ENCODE measurements around the gene TUBGCP6.

TUBGCP6 gene

GRCh38 chr22:50193621-50194020, 51.2 kb downstream of the TUBGCP6 start:
- Histone ChIP-seq H3K27ac (ENCODE audit: poor library complexity, severe bottlenecking) (no peak overlapping the region), H3K4me1 (ENCODE audit: insufficient read depth, poor library complexity, severe bottlenecking) (peaks cover 21% of the 10 kb centered on the region), H3K4me3 (ENCODE audit: severe bottlenecking) (no peak overlapping the region)

DNA sequence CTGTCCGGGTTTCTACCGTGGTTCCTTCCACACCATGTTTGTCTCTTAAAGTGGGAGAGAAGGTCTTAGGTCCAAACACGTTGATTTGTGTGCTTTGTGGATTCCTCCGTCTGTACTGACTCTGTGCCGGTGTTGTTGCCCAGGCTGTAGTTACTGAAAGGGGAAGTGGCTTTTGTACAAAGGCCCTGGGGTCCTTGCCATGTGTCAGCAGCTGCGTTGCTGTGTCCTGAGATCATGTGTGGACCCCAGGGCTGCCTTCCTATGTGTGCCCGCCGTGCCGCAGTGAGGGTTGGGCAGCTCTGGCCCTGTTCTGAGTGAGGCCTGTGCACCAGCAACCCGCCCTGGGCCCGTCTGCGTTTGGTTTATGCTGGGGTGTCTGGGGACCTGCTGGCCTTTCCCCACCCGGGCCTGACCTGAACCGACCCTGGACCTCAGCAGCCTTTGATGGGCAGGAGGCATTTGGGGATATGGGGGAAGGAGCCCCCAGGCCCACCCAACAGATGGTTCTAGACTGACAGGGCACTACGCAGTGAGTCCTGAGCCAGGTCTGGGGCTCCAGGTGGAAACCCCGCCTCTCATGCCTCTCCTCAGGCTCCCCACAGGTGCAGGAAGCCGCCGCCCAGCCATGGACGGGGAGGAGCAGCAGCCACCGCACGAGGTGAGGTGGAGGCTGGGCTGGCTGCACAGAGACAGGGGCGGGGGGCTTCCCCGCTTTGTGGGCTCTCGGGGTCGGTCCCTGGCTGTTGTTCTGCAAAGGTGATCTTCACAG, 52.2 kb downstream of the TUBGCP6 start:
- DNase-seq (ENCODE audit: low spot score) (no peak), ATAC-seq (ENCODE audit: low read depth) (no peak)
- TF ChIP-seq CTCF (IDR thresholded peaks at IDR 0.05; ENCODE audit: poor library complexity, severe bottlenecking) = no peak
- Histone ChIP-seq H3K4me1 (ENCODE audit: insufficient read depth, poor library complexity, severe bottlenecking) (peaks cover 21% of the 10 kb centered on the region), H3K9me3 (ENCODE audit: severe bottlenecking) (no peaks in the 10 kb centered on the region), H3K4me3 (ENCODE audit: severe bottlenecking) (no peak overlapping the region), H3K27ac (ENCODE audit: poor library complexity, severe bottlenecking) (no peak overlapping the region), H3K36me3 (ENCODE audit: low read depth) (peaks cover 53% of the 10 kb centered on the region), H3K27me3 (ENCODE audit: insufficient read depth, poor library complexity, severe bottlenecking) (no peaks in the 10 kb centered on the region)

More at GRCh38 chr22:50193621-50194020, 51.2 kb downstream of the TUBGCP6 start:
- Histone ChIP-seq H3K9me3 (ENCODE audit: severe bottlenecking) (no peaks in the 10 kb centered on the region), H3K36me3 (ENCODE audit: low read depth) (peaks cover 57% of the 10 kb centered on the region), H3K27me3 (ENCODE audit: insufficient read depth, poor library complexity, severe bottlenecking) (no peaks in the 10 kb centered on the region)
- DNase-seq (ENCODE audit: low spot score) = no peak
- TF ChIP-seq CTCF (IDR thresholded peaks at IDR 0.05; ENCODE audit: poor library complexity, severe bottlenecking) = no peak
- ATAC-seq (ENCODE audit: low read depth) = no peak

DNA sequence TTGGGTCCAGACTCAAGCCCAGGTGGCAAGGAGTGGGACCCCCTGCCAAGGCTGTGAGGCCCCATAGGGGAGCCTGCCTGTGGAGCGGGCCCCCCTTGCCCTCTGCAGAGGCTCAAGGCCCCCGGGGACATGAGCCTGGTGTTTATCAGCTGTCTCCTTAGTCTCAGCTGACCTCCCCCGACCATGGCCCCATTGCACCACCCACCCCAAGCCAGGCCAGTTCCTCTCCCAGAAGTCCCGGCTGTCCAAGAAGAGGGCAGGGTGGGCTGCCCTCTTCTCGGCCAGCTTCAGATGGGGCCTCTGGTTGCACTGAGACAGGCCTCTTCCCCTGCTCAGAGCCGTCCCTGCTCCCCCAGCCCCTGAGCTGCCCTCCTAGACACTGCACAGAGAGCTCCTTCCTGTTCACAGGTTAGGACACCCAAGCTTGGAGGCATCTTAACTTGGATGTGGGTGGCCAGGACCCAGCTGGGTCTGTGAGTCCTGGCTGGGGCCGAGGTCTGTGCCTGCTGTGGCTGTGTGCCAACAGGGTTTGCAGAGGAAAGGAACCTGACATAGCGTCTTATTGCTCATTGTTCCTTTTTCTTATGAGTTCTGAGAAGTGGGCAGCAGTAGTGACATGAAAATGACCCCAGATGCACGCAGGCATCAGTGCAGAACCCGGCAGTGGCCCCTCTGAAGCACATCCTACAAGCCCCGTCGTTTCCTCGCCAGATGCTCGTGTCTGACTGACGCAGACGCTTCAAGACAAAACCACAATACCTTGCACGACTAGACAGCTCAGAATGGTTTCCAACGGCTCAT, 53.7 kb downstream of the TUBGCP6 start:
- H3K4me3 ChIP-seq (ENCODE audit: severe bottlenecking) = peak overlapping the region; percentile 35
- no peak for TF ChIP-seq CTCF (IDR thresholded peaks at IDR 0.05; ENCODE audit: poor library complexity, severe bottlenecking)
- no peaks in the 10 kb centered on the region for H3K9me3 ChIP-seq (ENCODE audit: severe bottlenecking)
- peak overlapping the region; percentile 80 for H3K27ac ChIP-seq (ENCODE audit: poor library complexity, severe bottlenecking)
- peaks cover 26% of the 10 kb centered on the region for H3K4me1 ChIP-seq (ENCODE audit: insufficient read depth, poor library complexity, severe bottlenecking)
- ATAC-seq (ENCODE audit: low read depth) (no peak), DNase-seq (ENCODE audit: low spot score) (no peak)
- H3K27me3 ChIP-seq (ENCODE audit: insufficient read depth, poor library complexity, severe bottlenecking) = no peaks in the 10 kb centered on the region
- H3K36me3 ChIP-seq (ENCODE audit: low read depth) = peaks cover 53% of the 10 kb centered on the region

- Histone ChIP-seq H3K27me3 (ENCODE audit: insufficient read depth, poor library complexity, severe bottlenecking) (no peaks in the 10 kb centered on the region), H3K4me3 (ENCODE audit: severe bottlenecking) (peak overlapping the region; percentile 35), H3K36me3 (ENCODE audit: low read depth) (peaks cover 46% of the 10 kb centered on the region), H3K9me3 (ENCODE audit: severe bottlenecking) (no peaks in the 10 kb centered on the region), H3K27ac (ENCODE audit: poor library complexity, severe bottlenecking) (peak overlapping the region; percentile 80), H3K4me1 (ENCODE audit: insufficient read depth, poor library complexity, severe bottlenecking) (peaks cover 26% of the 10 kb centered on the region)
- ATAC-seq (ENCODE audit: low read depth) = peak; percentile 69
- DNase-seq (ENCODE audit: low spot score) = peak; percentile 88
- peak; percentile 39 for TF ChIP-seq CTCF (IDR thresholded peaks at IDR 0.05; ENCODE audit: poor library complexity, severe bottlenecking)
These were observed 54.5 kb downstream of the TUBGCP6 start for GRCh38 chr22:50190182-50190940.

All from RWPE2 (cell line).